T-helper 2 cell treated with Interferon-gamma antibody and Interleukin-4, amounts not matched to agents 100 ng/mL and 5 ng/mL, for 36 hours (primary cell): ENCODE measurements around the gene RNF128. TPM values are rescaled to one million over a fixed set of nuclear protein-coding genes. Genes with fewer than 3 reads are reported as not detected.

Experiments
- intact Hi-C: fragments of 100-400 bp; cut with micrococcal nuclease; formaldehyde crosslinking; loops from one replicate; pipeline ENCODE4 v1.15.1; 2023
- total RNA-seq: library from RNA; stranded (reverse); gene quantifications from 2 replicates; pipeline ENCODE4 v1.2.3, GENCODE V29; 2022

Gene RNF128, protein sequence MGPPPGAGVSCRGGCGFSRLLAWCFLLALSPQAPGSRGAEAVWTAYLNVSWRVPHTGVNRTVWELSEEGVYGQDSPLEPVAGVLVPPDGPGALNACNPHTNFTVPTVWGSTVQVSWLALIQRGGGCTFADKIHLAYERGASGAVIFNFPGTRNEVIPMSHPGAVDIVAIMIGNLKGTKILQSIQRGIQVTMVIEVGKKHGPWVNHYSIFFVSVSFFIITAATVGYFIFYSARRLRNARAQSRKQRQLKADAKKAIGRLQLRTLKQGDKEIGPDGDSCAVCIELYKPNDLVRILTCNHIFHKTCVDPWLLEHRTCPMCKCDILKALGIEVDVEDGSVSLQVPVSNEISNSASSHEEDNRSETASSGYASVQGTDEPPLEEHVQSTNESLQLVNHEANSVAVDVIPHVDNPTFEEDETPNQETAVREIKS
- total RNA-seq: not detected in 2 replicates

DNA sequence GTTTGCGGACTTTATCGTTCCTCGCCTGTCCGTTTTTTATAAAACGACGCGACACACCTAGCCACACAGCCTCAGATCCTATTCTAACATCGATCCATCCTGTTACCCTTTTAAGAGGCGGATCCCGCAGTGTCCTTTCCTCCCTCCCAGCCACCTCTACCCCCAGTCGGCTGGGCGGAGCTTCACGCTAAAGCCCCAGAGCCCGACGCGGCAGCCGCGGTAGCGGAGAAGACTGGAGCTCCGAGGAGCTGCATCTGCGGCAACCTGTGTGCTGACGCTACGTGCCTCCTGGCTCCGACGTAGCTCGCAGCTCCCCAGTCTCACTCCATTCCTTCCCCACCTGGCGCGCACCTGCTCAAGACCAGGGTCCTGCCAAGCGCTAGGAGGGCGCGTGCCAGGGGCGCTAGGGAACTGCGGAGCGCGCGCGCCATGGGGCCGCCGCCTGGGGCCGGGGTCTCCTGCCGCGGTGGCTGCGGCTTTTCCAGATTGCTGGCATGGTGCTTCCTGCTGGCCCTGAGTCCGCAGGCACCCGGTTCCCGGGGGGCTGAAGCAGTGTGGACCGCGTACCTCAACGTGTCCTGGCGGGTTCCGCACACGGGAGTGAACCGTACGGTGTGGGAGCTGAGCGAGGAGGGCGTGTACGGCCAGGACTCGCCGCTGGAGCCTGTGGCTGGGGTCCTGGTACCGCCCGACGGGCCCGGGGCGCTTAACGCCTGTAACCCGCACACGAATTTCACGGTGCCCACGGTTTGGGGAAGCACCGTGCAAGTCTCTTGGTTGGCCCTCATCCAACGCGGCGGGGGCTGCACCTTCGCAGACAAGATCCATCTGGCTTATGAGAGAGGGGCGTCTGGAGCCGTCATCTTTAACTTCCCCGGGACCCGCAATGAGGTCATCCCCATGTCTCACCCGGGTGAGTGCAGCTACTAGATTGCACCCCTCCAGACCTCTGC lies at the start of gene RNF128:
RNF128 (plus strand) TSS at position 217 of the 953 bp plus-strand sequence; CDS start at position 430, 213 bp downstream.
- intact Hi-C loops: no loop called here

DNA sequence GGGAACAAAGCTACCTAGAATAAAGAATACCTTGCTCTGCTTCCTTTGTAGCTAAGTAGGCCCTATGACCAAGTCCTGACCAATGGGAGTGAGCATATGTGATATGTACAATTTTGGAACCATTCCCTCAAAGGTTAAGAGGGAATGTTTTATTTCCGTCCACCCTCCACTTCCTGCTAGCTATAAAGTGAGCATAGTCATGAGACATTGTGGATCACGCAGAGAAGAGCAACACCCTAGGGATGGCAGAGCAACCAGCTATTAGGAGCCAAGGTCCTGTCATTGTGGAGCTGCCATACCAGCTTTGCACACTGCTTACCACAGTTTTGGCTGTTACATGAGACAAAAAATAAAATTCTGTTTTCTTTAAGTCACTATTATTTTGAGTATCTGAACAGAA lies 45.8 kb upstream of the RNF128 start:
- intact Hi-C loops: no loop called here

DNA sequence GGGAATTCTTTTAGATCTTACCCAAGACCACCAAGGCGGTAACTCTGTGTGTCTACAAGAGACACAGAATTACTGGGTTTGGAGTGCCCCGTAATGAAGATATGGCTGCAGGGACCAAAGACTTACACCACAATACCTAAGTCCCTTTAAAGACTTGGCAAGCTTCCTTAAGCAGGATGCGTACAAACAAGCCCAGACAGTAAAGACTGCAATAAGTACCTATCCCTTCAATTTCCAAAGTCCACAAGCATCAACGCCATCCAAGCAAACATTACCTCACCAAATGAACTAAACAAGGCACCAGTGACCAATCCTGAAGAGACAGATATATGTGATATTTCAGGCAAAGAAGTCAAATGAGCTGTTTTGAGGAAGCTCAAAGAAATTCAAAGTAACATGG lies 42.3 kb upstream of the RNF128 start:
- intact Hi-C loops: no loop called here

DNA sequence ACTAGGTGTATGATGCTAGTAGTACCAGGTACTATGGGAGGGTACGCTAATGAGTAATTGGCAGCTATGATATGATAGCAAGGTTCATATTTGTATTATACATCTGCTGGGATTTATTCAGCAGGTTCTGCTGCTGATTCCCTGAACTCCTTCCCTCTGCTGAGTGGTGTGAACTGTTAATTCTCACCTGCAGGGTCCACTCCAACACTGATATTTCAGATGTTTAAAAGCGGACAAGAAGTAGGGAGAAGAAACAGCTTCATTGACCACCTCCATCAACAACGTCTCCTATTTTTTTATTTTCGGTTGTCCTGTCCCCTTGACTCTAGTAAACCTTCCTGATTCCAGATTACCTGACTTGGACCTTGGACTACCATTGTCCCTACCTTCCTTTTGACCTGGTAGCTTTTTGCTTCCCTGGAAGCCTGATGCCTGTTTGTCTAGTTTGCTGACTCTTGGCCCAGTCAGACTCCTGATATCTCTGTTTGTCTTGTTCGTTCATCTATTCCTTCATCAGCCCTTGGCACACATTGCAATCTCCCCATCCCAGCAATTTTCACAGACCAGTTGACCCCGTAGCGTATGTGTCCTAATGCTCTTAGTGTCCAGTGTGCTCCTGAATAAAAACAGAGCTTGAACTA lies 34.0 kb upstream of the RNF128 start:
- intact Hi-C loops: no loop called here

DNA sequence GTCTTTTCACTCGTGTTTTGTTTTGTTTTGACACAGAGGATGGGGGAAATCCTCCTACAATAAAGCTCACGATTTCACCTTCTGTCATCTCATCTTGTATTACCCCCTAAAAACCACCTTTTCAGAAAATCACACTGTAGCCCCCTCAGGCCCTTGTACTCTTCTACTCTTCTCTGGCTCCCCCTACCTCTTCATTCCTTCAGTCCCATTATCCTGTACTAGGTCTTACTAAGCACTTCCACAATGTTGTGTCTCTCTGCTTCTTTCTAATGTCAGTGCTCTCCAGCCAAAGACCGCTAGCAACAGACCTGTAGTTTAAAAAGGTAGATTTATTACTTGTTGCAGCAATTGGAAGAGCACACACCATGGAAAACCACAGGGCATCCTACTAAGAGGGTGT lies 30.0 kb upstream of the RNF128 start:
- intact Hi-C loops: no loop called here

DNA sequence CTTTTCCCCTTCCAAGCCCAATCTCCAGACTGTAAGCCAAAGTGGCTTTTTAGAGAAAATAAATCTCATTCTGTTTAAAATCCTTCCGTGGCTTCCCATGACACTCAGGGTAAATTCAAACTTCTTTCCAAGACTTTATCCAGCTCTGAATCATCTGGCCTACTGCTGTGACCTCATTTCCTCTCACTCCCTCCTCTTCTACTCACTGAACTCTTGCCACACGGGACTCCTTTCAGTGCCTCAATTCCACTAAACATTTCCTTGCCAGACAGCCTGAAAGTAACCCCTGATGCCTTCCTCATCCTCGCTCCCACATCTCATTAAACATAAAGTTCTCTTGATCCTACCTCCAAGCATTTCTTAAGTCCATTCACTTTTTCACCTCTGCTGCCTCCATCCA lies 27.8 kb upstream of the RNF128 start:
- intact Hi-C loops: no loop called here

DNA sequence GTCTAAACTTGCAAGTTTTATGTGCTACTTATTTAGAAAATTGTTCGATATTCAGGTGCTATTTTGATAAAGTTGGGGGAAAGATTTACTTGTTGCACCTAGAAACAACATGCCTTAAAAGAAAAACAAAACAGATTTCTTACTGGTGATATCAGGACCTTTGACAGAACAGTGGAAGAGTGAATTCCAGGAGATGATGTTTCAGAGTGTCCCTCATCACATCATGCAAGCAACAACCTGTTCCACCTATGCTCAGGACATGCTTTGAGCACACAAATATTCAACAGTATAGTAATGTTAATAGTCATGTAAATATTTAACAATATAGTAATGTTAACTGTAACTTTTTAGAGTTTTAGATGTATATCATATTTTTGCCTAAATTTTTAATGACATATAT lies 23.9 kb upstream of the RNF128 start:
- intact Hi-C loops: no loop called here

DNA sequence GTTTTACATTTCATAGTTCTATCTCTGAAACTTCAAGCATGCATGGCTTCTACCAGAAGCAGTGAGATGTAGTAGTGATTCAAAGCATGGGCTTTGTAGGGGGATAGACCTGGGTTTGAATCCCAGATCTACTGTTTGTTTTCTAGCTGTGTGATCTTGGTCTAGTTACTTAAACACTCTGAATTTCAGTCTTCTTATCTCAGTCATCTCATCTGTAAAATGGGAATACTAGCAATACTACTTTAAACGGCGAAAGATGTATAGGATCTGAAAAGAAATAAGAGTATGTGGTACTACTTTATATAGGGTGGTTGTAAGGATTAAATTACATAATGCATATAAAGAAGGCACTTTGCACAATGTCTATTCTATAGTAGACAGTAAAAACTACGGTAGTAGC lies 20.0 kb upstream of the RNF128 start:
- intact Hi-C loops: no loop called here

DNA sequence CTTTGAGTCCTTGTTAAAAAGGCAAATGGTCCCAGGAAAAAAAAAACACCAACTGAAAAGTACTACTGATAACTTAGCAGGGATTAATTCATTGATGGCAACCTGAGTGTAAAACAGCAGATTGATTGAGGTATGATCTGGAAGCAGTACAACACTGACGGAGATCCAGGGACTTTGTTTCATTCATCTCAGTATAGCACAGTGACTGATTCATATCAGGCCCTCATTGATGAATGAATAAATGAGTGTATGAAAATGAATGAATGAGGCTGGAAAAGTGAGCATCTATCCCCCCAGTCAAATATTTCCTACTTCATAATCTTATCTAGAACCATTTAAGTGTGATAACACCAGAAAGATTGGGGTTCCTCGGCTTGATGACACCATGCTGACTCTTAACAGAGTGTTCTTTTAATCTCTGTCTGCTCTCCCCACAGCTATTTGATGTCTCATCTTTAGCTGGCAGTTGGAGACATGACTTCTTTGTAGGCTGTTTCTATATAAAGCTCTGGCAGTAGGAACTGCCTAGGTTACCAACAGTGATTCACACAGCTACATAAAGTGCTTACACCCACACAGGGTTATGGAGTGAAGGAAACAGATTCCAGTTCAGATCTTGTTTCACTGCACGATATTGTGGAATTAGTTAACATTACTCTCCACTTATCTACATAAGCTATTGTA lies 18.6 kb upstream of the RNF128 start:
- intact Hi-C loops: no loop called here

DNA sequence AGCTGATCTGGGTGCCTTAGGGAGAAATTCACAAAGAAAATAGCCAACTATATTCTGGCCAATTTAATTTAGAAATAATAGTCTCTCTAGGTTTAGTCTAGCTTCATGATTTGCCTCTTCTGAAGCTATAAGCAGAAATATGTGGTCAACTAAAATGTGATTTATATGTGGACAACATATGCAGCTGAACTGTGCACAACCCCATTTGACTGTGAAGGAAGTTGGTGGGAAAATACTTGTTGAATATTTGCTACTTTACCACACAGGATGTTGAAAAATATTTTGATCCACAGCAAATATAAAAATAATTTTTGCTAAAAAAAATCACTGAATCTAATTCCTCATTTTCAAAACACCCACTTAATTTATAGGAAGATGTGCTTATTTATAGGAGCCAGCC lies 15.7 kb upstream of the RNF128 start:
- intact Hi-C loops: no loop called here

DNA sequence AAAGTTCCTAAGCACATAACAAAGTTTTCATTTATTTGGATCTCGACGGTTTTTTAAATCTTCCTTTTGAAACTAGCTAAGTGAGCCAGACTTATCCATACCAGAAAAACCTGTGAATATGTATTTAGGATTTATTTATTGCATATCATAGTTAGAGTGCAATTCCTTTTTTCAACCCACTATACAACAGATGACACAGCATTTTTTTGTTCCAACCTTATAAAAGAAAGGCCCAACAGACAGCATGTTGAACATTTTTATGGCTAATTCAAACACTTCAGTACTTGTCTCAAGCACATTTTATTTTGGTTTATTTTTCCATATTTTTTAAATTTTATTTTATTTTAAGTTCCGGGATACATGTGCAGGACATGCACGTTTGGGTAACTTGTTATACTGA lies 15.1 kb upstream of the RNF128 start:
- intact Hi-C loops: no loop called here

DNA sequence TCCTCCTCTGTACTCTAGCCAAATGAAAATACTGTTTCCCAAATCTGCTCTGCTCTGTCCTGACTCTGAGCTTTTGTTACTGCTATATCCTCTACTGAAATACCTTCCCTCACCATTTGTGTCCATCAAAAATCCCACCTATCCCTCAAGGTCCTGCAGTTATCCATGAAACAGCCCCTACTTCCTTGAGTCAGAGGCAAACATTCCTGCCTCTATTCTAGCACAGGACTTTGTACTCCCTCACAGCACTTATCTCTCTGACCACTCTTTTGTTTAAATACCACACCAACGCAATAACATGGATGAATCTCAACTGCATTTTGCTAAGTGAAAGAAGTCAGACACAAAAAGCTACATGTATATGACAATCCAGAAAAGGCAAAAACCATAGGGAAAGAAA lies 10.5 kb upstream of the RNF128 start:
- intact Hi-C loops: no loop called here

DNA sequence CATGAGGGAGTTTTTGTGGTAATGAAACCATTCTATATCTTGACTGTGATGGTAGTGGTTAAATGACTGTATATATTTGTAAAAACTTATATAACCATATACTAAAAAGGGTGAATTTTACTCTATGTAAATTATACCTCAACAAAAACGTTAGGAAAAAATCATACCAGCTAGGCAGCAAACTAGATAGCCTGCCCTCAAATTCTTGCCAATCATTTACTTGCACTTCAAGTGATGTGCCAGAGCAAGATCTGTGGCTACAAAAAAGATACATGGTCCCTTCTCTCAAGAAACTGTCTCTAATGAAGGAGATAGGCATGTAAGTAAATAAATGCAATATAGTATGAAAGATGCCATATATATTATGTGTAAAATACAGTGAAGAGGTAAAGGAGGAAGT lies 10.0 kb upstream of the RNF128 start:
- intact Hi-C loops: no loop called here

DNA sequence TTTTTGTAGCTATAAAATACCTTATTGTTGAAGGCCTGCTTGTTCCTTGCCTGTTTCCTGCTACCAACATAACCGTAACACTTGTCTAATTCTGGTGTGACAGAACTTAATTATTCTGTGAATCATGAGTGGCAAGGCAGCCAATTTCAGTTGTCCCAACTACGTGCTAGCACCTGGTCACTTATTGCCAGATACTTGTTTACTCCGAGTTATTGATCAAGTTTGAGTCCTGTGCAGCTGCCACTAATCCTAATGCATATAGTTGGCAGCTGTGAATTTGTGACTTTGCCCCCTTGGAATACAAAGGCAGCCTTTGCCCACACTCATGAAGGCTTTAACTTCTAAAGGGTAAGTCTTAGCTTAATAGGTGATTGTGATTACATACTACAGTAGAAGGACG lies 7.8 kb upstream of the RNF128 start:
- intact Hi-C loops: no loop called here

DNA sequence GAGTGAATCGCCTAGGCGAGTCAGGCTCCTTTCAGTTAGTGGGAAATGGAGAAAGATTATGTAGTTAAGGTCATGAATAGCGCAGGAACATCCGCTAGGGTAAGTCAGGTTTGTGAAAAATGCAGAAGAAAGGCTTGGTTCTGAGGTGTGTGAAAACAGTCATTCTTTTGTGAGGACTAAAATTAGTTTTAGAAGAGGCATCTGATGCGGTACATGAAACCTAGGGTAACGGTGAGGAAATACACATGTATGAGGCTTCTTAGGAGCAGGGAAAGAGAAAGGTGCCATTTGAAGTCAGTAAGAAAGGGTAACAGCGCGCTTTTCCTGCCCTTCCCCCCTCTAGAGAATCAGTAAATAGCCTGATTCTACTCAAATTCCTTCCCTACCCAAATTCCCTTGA lies 570 bp upstream of the RNF128 start:
- intact Hi-C loops: no loop called here

DNA sequence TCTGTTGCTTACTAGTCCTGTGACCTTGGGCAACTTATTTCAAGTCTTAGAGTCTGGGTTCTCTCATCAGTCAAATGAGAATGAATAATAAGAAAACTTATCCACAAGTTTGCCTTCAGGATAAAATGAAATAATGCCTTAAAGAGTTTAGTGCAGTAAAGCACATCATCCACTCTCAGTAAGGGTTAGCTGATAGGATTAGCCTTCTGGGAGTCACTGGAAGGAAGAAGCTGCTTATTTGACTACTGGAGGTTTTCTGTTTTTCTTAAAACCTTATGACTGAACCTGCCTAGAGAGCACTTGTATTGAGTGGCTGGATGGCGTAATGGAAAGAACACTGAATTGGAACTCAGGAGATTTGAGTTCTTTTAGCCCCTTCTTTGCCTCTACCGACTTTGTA lies 1.8 kb downstream of the RNF128 start:
- intact Hi-C loops: no loop called here

DNA sequence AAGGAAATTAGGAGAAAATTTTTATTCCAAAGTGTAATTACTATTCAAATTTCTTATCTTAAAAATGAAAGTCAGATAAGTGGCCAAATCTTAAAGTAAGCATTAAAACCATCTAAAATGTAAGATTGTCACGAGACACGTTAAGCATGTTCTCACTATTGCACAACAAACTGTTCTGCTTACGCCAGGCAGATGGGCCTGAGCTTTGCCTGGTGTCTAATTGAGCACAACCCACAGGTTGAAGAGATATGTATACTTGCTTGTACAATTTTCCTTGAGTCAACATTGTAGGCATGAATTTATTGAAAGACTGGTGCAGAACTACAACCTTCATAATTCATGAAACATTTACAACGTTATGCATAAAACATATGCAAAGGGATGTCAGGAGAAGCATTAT lies 3.9 kb downstream of the RNF128 start:
- intact Hi-C loops: no loop called here

DNA sequence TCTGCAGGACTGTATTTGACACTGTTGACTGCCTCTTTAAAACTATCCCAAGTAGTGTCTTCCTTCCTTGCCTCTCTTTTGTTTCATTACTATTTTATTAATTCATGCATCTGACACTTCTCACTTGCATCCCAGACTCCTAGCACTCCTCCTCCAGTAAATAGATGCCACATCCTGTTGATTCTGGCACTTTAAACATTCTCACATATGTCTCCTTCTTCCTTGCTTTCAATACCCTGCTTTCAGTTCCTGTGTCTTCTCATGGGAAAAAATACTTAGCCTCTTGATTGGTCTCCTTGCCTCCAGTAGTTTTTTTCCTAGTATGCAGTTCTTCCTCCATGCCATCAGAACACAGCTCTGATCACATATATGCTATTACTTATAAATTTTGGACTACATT lies 5.1 kb downstream of the RNF128 start:
- intact Hi-C loops: no loop called here

DNA sequence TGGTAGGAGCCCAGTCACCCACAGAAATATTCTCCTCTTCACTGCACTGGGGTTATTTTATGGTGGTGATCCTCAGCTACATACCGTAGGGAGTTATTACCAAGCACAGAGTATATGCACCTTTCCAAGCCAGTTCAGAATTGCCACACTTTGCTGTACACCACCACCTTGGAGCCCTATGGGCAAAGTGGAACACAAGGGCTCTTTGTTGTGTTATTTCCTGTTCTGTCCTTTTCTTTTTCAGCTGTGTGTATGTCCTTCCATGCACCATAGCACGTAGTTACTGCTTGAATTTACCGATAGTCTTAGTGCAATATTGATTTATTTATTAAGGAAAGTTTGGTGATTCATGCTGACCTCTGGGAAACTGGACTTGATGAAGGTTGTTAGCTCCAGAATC lies 8.3 kb downstream of the RNF128 start:
- intact Hi-C loops: no loop called here

DNA sequence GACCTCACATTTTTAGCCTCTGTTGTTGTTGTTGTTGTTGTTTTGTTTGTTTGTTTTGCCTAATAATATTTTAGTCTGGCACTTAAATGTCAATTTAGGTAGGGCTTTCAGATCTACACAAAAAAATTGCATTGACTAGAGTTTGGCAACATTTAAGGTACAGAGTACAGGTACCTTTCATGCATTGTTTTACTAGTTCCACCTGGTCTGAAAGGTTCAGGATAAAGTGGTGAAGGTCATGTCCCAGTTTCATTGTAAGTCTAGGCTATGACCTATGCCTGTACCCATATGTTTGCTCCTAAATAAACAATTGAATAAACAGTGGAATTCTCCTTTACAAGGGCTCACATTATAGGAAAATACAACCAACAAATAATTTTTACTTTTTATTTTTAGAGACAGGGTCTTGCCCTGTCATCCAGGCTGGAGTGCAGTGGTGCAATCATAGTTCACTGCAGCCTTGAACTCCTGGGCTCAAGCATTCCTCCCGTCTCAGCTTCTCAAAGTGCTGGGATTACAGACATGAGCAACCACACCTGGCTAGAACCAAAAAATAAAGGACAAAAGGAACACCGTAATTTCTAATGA lies 13.8 kb downstream of the RNF128 start:
- intact Hi-C loops: no loop called here

DNA sequence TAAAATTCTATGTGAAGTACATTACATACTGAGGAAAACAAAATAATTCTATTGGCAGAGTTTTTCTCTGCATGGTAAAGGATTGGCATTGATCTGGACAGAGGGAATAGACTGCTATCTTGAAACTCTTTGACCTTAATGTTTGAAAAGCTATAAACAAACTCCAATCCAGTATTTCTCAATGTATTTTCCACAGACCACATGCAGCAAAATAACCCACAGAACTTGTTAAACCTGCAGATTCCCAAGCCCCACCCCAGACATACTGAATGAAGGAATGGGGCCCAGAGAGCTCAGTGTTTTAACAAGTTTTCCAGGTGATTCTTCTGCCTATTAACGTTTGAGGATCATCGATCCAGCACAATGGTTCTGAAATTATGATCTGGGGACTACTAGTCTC lies 15.7 kb downstream of the RNF128 start:
- intact Hi-C loops: no loop called here
